ENCODE data around the gene C14orf132. TPM values are rescaled to one million over a fixed set of nuclear protein-coding genes. Genes with fewer than 3 reads are reported as not detected.

C14orf132 gene
- total RNA-seq, 1 experiment from 2014 or later: 12.5 TPM

GRCh38 chr14:96091149-96091693 lies 52.1 kb downstream of the C14orf132 start:
- no peaks in the 10 kb centered on the region for H3K27me3 ChIP-seq (ENCODE audit: control insufficient read depth, insufficient read depth, low read length)
- H3K4me3 ChIP-seq (ENCODE audit: insufficient read depth, low read depth, low read length): no peak overlapping the region
- DNase-seq: no peak
- H3K36me3 ChIP-seq (replicated peaks; ENCODE audit: control insufficient read depth, insufficient read depth, low read length): 0 out of 2 replicates have a peak, but pooled peaks cover 1% of the 10 kb centered on the region

- Histone ChIP-seq H3K27me3 (ENCODE audit: control insufficient read depth, insufficient read depth, low read length) (no peaks in the 10 kb centered on the region), H3K36me3 (replicated peaks; ENCODE audit: control insufficient read depth, insufficient read depth, low read length) (0 out of 2 replicates have a peak, but pooled peaks cover under 1% of the 10 kb centered on the region), H3K4me3 (ENCODE audit: insufficient read depth, low read depth, low read length) (no peak overlapping the region)
- DNase-seq: no peak
Measured at GRCh38 chr14:96091941-96092411, 52.8 kb downstream of the C14orf132 start.

GRCh38 chr14:96092936-96093335 lies 53.8 kb downstream of the C14orf132 start:
- DNase-seq: no peak
- no peaks in the 10 kb centered on the region for H3K27me3 ChIP-seq (ENCODE audit: control insufficient read depth, insufficient read depth, low read length)
- no peaks in the 10 kb centered on the region for H3K36me3 ChIP-seq (replicated peaks; ENCODE audit: control insufficient read depth, insufficient read depth, low read length)
- no peak overlapping the region for H3K4me3 ChIP-seq (ENCODE audit: insufficient read depth, low read depth, low read length)

- no peaks in the 10 kb centered on the region for H3K27me3 ChIP-seq (ENCODE audit: control insufficient read depth, insufficient read depth, low read length)
- no peaks in the 10 kb centered on the region for H3K36me3 ChIP-seq (replicated peaks; ENCODE audit: control insufficient read depth, insufficient read depth, low read length)
- no peak for DNase-seq
Measured at GRCh38 chr14:96094211-96094610, 55.0 kb downstream of the C14orf132 start.

GRCh38 chr14:96094656-96095055 lies 55.5 kb downstream of the C14orf132 start:
- no peaks in the 10 kb centered on the region for H3K27me3 ChIP-seq (ENCODE audit: control insufficient read depth, insufficient read depth, low read length)
- H3K4me3 ChIP-seq (ENCODE audit: insufficient read depth, low read depth, low read length): no peak overlapping the region
- H3K36me3 ChIP-seq (replicated peaks; ENCODE audit: control insufficient read depth, insufficient read depth, low read length): no peaks in the 10 kb centered on the region
- DNase-seq: no peak

More at GRCh38 chr14:96094211-96094610, 55.0 kb downstream of the C14orf132 start:
- H3K4me3 ChIP-seq (ENCODE audit: insufficient read depth, low read depth, low read length): no peak overlapping the region

GRCh38 chr14:96095058-96095457 lies 55.9 kb downstream of the C14orf132 start:
- H3K36me3 ChIP-seq (replicated peaks; ENCODE audit: control insufficient read depth, insufficient read depth, low read length): no peaks in the 10 kb centered on the region
- H3K4me3 ChIP-seq (ENCODE audit: insufficient read depth, low read depth, low read length): no peak overlapping the region
- no peaks in the 10 kb centered on the region for H3K27me3 ChIP-seq (ENCODE audit: control insufficient read depth, insufficient read depth, low read length)
- DNase-seq: no peak

- DNase-seq: peak; percentile 71
- no peak overlapping the region for H3K4me3 ChIP-seq (ENCODE audit: insufficient read depth, low read depth, low read length)
- H3K27me3 ChIP-seq (ENCODE audit: control insufficient read depth, insufficient read depth, low read length): no peaks in the 10 kb centered on the region
- H3K36me3 ChIP-seq (replicated peaks; ENCODE audit: control insufficient read depth, insufficient read depth, low read length): no peaks in the 10 kb centered on the region
Measured at GRCh38 chr14:96095581-96096476, 56.7 kb downstream of the C14orf132 start.

- peak; percentile 8 for DNase-seq
- Histone ChIP-seq H3K4me3 (ENCODE audit: insufficient read depth, low read depth, low read length) (no peak overlapping the region), H3K27me3 (ENCODE audit: control insufficient read depth, insufficient read depth, low read length) (no peaks in the 10 kb centered on the region), H3K36me3 (replicated peaks; ENCODE audit: control insufficient read depth, insufficient read depth, low read length) (no peaks in the 10 kb centered on the region)
Measured at GRCh38 chr14:96096639-96097610, 57.8 kb downstream of the C14orf132 start.

- no peaks in the 10 kb centered on the region for H3K27me3 ChIP-seq (ENCODE audit: control insufficient read depth, insufficient read depth, low read length)
- peak; percentile 12 for DNase-seq
Measured at GRCh38 chr14:96097752-96098151, 58.6 kb downstream of the C14orf132 start.

GRCh38 chr14:96098309-96098998 lies 59.3 kb downstream of the C14orf132 start:
- DNase-seq: peak; percentile 85
- Histone ChIP-seq H3K4me3 (ENCODE audit: insufficient read depth, low read depth, low read length) (no peak overlapping the region), H3K36me3 (replicated peaks; ENCODE audit: control insufficient read depth, insufficient read depth, low read length) (no peaks in the 10 kb centered on the region), H3K27me3 (ENCODE audit: control insufficient read depth, insufficient read depth, low read length) (no peaks in the 10 kb centered on the region)

More at GRCh38 chr14:96097752-96098151, 58.6 kb downstream of the C14orf132 start:
- H3K4me3 ChIP-seq (ENCODE audit: insufficient read depth, low read depth, low read length): no peak overlapping the region
- H3K36me3 ChIP-seq (replicated peaks; ENCODE audit: control insufficient read depth, insufficient read depth, low read length): no peaks in the 10 kb centered on the region

GRCh38 chr14:96098999-96099335 lies 59.8 kb downstream of the C14orf132 start:
- H3K4me3 ChIP-seq (ENCODE audit: insufficient read depth, low read depth, low read length): no peak overlapping the region
- H3K27me3 ChIP-seq (ENCODE audit: control insufficient read depth, insufficient read depth, low read length): no peaks in the 10 kb centered on the region
- H3K36me3 ChIP-seq (replicated peaks; ENCODE audit: control insufficient read depth, insufficient read depth, low read length): no peaks in the 10 kb centered on the region
- DNase-seq: no peak

GRCh38 chr14:96100161-96101064 lies 61.3 kb downstream of the C14orf132 start:
- no peaks in the 10 kb centered on the region for H3K27me3 ChIP-seq (ENCODE audit: control insufficient read depth, insufficient read depth, low read length)
- no peaks in the 10 kb centered on the region for H3K36me3 ChIP-seq (replicated peaks; ENCODE audit: control insufficient read depth, insufficient read depth, low read length)
- peak; percentile 92 for DNase-seq
- H3K4me3 ChIP-seq (ENCODE audit: insufficient read depth, low read depth, low read length): no peak overlapping the region

Data from H7 (cell line).